PC-3 (cell line): ENCODE data around the gene ARHGAP26.

Source experiments
- CTCF ChIP-seq: fragments of 300-600 bp; sonication (generic); conservative IDR thresholded peaks from 2 replicates; pipeline ENCODE4 v1.5.1; 2017; ENCODE audit warnings: antibody characterized with exemption, low read depth, mild to moderate bottlenecking, low read length
- EZH2 ChIP-seq: fragments of 300-600 bp; sonication (generic); IDR thresholded peaks from one replicate; pipeline ENCODE4 v1.6.1; 2017; ENCODE audit warnings: antibody characterized with exemption, mild to moderate bottlenecking, low read length; ENCODE audit not compliant: unreplicated experiment

DNA sequence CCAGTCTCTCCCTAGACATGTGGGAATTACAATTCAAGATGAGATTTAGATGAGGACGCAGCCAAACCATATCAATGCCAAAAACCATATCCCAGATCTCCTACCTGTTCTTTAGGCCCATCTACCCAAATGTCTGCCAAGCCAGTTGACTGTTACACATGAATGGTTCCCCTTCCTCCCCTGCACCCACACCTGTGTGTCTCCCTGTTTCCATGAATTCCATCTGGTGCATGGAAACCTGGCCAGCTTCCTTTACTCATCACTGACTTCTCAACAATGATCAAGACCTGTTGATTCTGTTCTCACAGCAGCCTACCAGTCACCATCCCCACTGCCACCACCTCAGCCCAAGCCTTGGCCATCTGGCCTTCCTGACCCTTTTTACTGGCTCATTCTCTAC, 410.6 kb downstream of the ARHGAP26 start:
- TF ChIP-seq CTCF, result no peak
- no peak for TF ChIP-seq EZH2
